Natural killer cell (primary cell): ENCODE measurements around the gene NOS1AP. TPM values are rescaled to one million over a fixed set of nuclear protein-coding genes. Genes with fewer than 3 reads are reported as not detected.

Experiments used
- ATAC-seq, 3 donors: fragments of 150-1000 bp in 2 of 3; fragments of 200-7000 bp in 1 of 3; cut with Tn5 transposase; 1 replicate in 1 of 3; 2 replicates in 2 of 3; pipeline ENCODE4 v1.10.0; 2021; ENCODE audit warnings: mild to moderate bottlenecking in 2 of 3, moderate library complexity in 2 of 3
- DNase-seq, 2 donors: peaks; one replicate each; pipeline versions ENCODE4 v3.0.0 to v3.0.0-alpha.2; 2013 to 2021; ENCODE audit warnings: mixed read lengths in 1 of 2
- H3K27ac ChIP-seq: one replicate; pipeline ENCODE4 v1.5.1; 2013; ENCODE audit warnings: mild to moderate bottlenecking, low read length
- H3K27me3 ChIP-seq: one replicate; pipeline ENCODE4 v1.6.1; 2013; ENCODE audit warnings: low read length; ENCODE audit not compliant: control insufficient read depth, insufficient read depth
- H3K36me3 ChIP-seq: one replicate; pipeline ENCODE4 v1.6.1; 2013; ENCODE audit warnings: low read length; ENCODE audit not compliant: control insufficient read depth, insufficient read depth
- H3K4me1 ChIP-seq: one replicate; pipeline ENCODE4 v1.6.1; 2013; ENCODE audit warnings: low read length; ENCODE audit not compliant: control insufficient read depth, insufficient read depth
- H3K4me3 ChIP-seq: one replicate; pipeline ENCODE4 v1.5.1; 2013; ENCODE audit warnings: low read length
- H3K9me3 ChIP-seq: one replicate; pipeline ENCODE4 v1.6.1; 2013; ENCODE audit warnings: low read length; ENCODE audit not compliant: control insufficient read depth, insufficient read depth
- H3K27ac Mint-ChIP-seq, 2 donors: one replicate each; pipeline ENCODE4 v1.8.0; 2022; ENCODE audit warnings: mild to moderate bottlenecking in 2 of 2, mixed read lengths in 2 of 2, moderate library complexity in 1 of 2
- H3K27me3 Mint-ChIP-seq, 2 donors: one replicate each; pipeline ENCODE4 v1.8.0; 2022; ENCODE audit warnings: low read depth in 2 of 2, mixed read lengths in 2 of 2
- H3K36me3 Mint-ChIP-seq: one replicate; pipeline ENCODE4 v1.8.0; 2022; ENCODE audit warnings: mixed read lengths
- H3K4me1 Mint-ChIP-seq, 2 donors: one replicate each; pipeline ENCODE4 v1.8.0; 2022; ENCODE audit warnings: mixed read lengths in 2 of 2
- H3K4me3 Mint-ChIP-seq: one replicate; pipeline ENCODE4 v1.8.0; 2022; ENCODE audit warnings: mild to moderate bottlenecking, moderate library complexity, mixed read lengths
- H3K9me3 Mint-ChIP-seq, 2 donors: one replicate each; pipeline ENCODE4 v1.8.0; 2022; ENCODE audit warnings: mixed read lengths in 2 of 2
- WGBS: methylation state at CpG from one replicate; pipeline ENCODE4 v1.1.7; 2013; ENCODE audit warnings: missing lambda C conversion rate; ENCODE audit not compliant: insufficient coverage; 5-methylcytosine and 5-hydroxymethylcytosine counted together
- intact Hi-C: fragments of 100-400 bp; cut with micrococcal nuclease; formaldehyde crosslinking; loops from one replicate; pipeline ENCODE4 v1.14.2; 2022
- total RNA-seq, 4 donors: library from RNA; stranded (reverse); fragments of 120-200 nt in 1 of 4; gene quantifications; one replicate each; pipeline versions ENCODE4 v1.2.3 to v1.2.4, GENCODE V29; 2013 to 2022
- TF ChIP-seq, protein P1 (sequence below): fragments of 200-600 bp; IDR thresholded peaks from one replicate; pipeline ENCODE4 v1.8.0; 2022; ENCODE audit warnings: antibody characterized with exemption

The NOS1AP gene
- total RNA-seq, 3 donors from 2014 or later (not counting 1 experiment from before 2014, with no cell fraction given) = 0.09 to 0.20 TPM; not detected in 1

DNA sequence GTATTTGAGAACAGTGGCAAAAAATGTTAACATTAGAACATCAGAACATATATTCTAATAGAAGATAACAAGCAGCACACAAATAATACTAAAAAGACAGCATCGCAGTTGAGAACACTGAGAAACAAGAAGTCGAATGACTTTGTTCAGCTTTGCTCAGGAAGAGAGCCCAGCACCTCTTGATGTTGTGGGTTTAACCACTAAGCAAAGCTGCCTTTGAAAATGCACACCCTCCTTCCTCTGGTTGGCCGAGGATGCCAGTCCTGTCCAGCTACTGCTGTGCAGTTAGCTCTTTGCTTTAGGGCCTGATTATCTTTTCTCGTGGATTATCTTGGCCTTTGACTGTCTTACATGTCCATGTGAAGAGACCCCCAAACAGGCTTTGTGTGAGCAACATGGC lies 246.7 kb downstream of the NOS1AP start:
- Mint-ChIP-seq H3K4me1 (peaks cover 26 to 32% of the 10 kb centered on the region in 2 donors), H3K4me3 (peak overlapping the region; percentile 71), H3K9me3 (no peaks in the 10 kb centered on the region), H3K27ac (peak overlapping the region; percentile 26 to 50), H3K27me3 (peaks cover 22 to 24% of the 10 kb centered on the region in 2 donors), H3K36me3 (no peaks in the 10 kb centered on the region)
- H3K27ac ChIP-seq = no peak overlapping the region
- no peak overlapping the region for H3K4me3 ChIP-seq
- H3K4me1 ChIP-seq = peaks cover 17% of the 10 kb centered on the region
- H3K9me3 ChIP-seq = no peaks in the 10 kb centered on the region
- WGBS = 9% methylated on average over 4 of the region's 4 CpGs
- H3K27me3 ChIP-seq = no peaks in the 10 kb centered on the region
- DNase-seq (peak in 1 of 2 donors; percentile 7), ATAC-seq (peak; percentile 57 to 96 (median 68))
- H3K36me3 ChIP-seq = no peaks in the 10 kb centered on the region
- intact Hi-C loops = no loop called here
- TF ChIP-seq, protein P1, sequence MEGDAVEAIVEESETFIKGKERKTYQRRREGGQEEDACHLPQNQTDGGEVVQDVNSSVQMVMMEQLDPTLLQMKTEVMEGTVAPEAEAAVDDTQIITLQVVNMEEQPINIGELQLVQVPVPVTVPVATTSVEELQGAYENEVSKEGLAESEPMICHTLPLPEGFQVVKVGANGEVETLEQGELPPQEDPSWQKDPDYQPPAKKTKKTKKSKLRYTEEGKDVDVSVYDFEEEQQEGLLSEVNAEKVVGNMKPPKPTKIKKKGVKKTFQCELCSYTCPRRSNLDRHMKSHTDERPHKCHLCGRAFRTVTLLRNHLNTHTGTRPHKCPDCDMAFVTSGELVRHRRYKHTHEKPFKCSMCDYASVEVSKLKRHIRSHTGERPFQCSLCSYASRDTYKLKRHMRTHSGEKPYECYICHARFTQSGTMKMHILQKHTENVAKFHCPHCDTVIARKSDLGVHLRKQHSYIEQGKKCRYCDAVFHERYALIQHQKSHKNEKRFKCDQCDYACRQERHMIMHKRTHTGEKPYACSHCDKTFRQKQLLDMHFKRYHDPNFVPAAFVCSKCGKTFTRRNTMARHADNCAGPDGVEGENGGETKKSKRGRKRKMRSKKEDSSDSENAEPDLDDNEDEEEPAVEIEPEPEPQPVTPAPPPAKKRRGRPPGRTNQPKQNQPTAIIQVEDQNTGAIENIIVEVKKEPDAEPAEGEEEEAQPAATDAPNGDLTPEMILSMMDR = no peak

DNA sequence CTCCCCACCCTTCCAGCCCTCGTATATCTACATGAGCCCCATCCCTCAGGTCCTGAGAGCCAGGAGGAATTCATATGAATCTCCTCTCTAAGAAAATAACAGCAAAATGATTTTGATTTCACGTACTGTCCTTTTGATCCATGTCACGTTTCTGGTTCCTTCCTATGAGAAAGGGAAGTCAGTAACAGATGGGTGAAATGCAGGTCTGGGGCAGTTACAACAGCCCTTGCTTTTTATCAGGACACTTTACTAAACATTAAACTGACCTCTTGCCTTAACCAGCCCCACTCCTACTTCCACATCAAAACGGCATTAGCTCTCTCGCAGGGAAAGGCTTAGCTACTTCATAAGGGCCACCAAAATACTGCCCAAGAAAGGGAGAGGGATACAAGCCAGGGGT lies 248.1 kb downstream of the NOS1AP start:
- Mint-ChIP-seq H3K27ac (no peak overlapping the region), H3K9me3 (no peaks in the 10 kb centered on the region), H3K4me3 (no peak overlapping the region), H3K4me1 (peaks cover 26 to 32% of the 10 kb centered on the region in 2 donors), H3K27me3 (peaks cover 24 to 28% of the 10 kb centered on the region in 2 donors), H3K36me3 (no peaks in the 10 kb centered on the region)
- H3K4me3 ChIP-seq = no peak overlapping the region
- TF ChIP-seq, protein P1 = no peak
- no peaks in the 10 kb centered on the region for H3K9me3 ChIP-seq
- intact Hi-C loops = no loop called here
- 79% methylated on average over 5 of the region's 5 CpGs for WGBS
- peaks cover 21% of the 10 kb centered on the region for H3K4me1 ChIP-seq
- H3K27me3 ChIP-seq = no peaks in the 10 kb centered on the region
- ATAC-seq (no peak), DNase-seq (no peak)
- H3K27ac ChIP-seq = no peak overlapping the region
- no peaks in the 10 kb centered on the region for H3K36me3 ChIP-seq

DNA sequence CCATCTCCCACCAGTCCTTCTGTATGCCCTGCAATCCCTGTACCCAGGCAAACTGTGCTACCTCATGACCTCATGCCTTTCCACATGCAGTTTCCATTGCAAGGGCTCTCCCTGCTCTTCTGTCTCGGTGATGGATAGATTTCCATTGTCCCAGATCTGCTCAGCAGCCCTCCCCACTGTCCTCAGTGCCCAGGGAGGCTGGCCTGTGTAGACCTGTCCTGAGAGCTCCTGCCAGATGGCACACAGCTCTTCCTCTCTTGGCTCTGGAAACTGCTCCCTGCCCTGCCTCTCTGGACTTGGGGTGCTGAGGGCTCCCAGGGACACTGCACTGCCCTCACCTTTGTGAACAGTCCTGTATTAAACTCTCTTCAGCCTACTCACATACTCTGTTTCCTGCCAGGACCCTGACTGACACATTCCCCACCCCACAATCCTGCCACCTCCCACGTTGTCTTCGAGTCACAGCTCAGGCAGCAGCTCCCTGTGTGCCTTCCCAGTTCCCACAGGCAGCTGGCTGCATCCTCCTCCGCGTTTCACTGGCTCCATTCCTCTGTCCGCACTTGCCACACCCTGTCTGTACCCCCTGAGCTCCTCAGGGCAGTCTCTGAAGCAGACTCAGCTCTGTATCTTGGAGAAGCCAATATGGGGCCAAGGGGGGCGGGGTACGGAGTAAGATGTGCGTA lies 250.1 kb downstream of the NOS1AP start:
- Histone ChIP-seq H3K27me3 (no peaks in the 10 kb centered on the region), H3K4me3 (no peak overlapping the region), H3K27ac (no peak overlapping the region), H3K4me1 (peaks cover 21% of the 10 kb centered on the region), H3K9me3 (no peaks in the 10 kb centered on the region), H3K36me3 (no peaks in the 10 kb centered on the region)
- Mint-ChIP-seq H3K27me3 (peaks cover 29 to 31% of the 10 kb centered on the region in 2 donors), H3K4me3 (no peak overlapping the region), H3K36me3 (no peaks in the 10 kb centered on the region), H3K4me1 (peaks cover 26 to 32% of the 10 kb centered on the region in 2 donors), H3K27ac (no peak overlapping the region), H3K9me3 (no peaks in the 10 kb centered on the region)
- DNase-seq (no peak), ATAC-seq (no peak)
- intact Hi-C loops = no loop called here
- 81% methylated on average over 9 of the region's 9 CpGs for WGBS
- TF ChIP-seq, protein P1 = no peak
